HG03135 (cell line): ENCODE results near the gene FRMD4B.
A peak's percentile ranks its signal among the peaks of the same experiment; 100 is the strongest.

Source experiments
- ATAC-seq: cut with Tn5 transposase; IDR thresholded peaks from one replicate; pipeline ENCODE4 v1.9.1; 2021; ENCODE audit warnings: mild to moderate bottlenecking, moderate library complexity; ENCODE audit not compliant: unreplicated experiment

The FRMD4B gene

GRCh38 chr3:69142090-69142489 lies 243.8 kb downstream of the FRMD4B start:
- ATAC-seq: no peak

GRCh38 chr3:69141313-69141712 lies 244.6 kb downstream of the FRMD4B start:
- ATAC-seq: no peak

GRCh38 chr3:69137412-69137811 lies 248.5 kb downstream of the FRMD4B start:
- ATAC-seq: no peak

- ATAC-seq: no peak
These were observed 248.9 kb downstream of the FRMD4B start for GRCh38 chr3:69137005-69137404.

- ATAC-seq: peak; percentile 95
These were observed 255.2 kb downstream of the FRMD4B start for GRCh38 chr3:69130689-69131088.

GRCh38 chr3:69129531-69129930 lies 256.4 kb downstream of the FRMD4B start:
- no peak for ATAC-seq

GRCh38 chr3:69128509-69128908 lies 257.4 kb downstream of the FRMD4B start:
- no peak for ATAC-seq

- no peak for ATAC-seq
These were observed 258.9 kb downstream of the FRMD4B start for GRCh38 chr3:69126999-69127398.

GRCh38 chr3:69126216-69126615 lies 259.7 kb downstream of the FRMD4B start:
- no peak for ATAC-seq

GRCh38 chr3:69122403-69122802 lies 263.5 kb downstream of the FRMD4B start, which contains the start of gene LMOD3:
TSS of gene LMOD3 (minus strand) at chr3:69122595. CDS start at chr3:69122386, 209 bp downstream.
- ATAC-seq: no peak

- ATAC-seq: no peak
These were observed 263.9 kb downstream of the FRMD4B start for GRCh38 chr3:69121950-69122349.

GRCh38 chr3:69121513-69121912 lies 264.4 kb downstream of the FRMD4B start:
- no peak for ATAC-seq

GRCh38 chr3:69120879-69121464 lies 264.9 kb downstream of the FRMD4B start:
- peak; percentile 87 for ATAC-seq
